GM21786 (cell line): ENCODE measurements around the gene LMAN2.

Experiments used
- ATAC-seq: cut with Tn5 transposase; IDR thresholded peaks from one replicate; pipeline ENCODE4 v1.9.1; 2021; ENCODE audit not compliant: unreplicated experiment

The LMAN2 gene

DNA sequence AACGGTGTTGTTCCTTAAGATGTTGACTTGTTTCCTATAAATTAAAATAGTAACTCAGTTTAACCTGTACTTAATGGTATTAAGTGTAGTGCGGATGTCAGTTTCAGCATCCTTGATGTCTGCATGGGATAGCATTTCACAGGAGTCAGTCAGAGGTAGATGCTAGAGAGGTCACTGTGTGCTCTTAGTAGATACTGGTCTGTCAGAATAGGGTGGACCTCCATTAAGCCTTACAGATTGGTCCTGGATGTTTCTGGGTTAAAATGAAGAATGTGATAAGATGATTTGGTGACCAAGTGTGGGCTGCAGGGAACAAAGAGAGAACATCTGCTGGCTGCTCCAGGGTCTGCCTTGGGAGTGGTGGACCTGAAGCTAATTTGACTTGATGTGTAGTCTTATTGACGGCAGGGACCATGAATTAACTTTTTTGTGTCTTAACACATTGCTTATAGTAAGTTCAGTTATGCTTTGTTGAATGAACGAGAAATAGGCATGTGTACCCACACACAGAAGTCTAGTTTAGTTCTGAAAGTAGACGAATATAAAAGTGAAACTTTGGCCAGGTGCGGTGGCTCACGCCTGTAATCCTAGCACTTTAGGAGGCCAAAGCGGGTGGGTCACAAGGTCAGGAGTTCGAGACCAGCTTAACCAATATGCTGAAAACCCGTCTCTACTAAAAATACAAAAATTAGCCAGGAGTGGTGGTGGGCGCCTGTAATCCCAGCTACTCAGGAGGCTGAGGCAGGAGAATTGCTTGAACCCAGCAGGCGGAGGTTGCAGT lies 60.5 kb downstream of the LMAN2 start:
- ATAC-seq = no peak

DNA sequence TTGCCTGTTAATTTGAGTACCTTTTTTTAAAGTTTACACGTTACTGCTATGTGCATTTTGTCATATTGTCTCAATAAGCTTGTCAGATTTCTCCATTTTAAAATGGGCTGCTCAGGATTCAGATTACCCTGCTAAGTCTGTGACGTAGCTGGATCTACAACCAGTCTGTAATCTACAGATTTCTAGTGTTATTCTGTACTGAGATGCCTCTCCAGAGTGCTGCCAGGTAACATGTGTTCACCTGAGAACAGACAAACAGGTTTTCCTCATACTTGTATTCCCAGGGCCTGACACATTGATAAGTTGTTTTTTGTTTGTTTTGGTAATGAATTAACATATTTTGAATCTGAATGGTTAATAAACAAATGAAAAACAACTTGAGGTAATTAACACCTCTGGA lies 63.3 kb downstream of the LMAN2 start:
- ATAC-seq = no peak
